Measurements from ENCODE around the gene STPG3. TPM values are rescaled to one million over a fixed set of nuclear protein-coding genes. Genes with fewer than 3 reads are reported as not detected.

Gene STPG3
- polyA plus RNA-seq, 2 of the 4 experiments (the other 2 are of a cell fraction): not detected

GRCh38 chr9:137254624-137255447 is 3.8 kb downstream of the STPG3 start, which contains the start of gene NELFB:
NELFB (plus strand) TSS chr9:137255327.
- H3K4me1 ChIP-seq: peaks cover 20% of the 10 kb centered on the region
- H3K27ac ChIP-seq: peak within 1 kb of the TSS; percentile 90 to 98
- CTCF ChIA-PET: interaction anchor here (0.8 to 17.1 kb wide), 9 partner anchors 12 to 226 kb away, joined by 3 to 236 read pairs (median 4); partner anchors contain the start of genes NRARP, RNF224 and TUBB4B
- H3K4me3 ChIP-seq: peak within 1 kb of the TSS; percentile 93
- TF ChIP-seq MYC (IDR thresholded peaks at IDR 0.05; ENCODE audit: borderline replicate concordance, low read length): 0 out of 2 replicates have a peak, but pooled peaks have one; percentile 46
- no peak for TF ChIP-seq REST (IDR thresholded peaks at IDR 0.05)
- no peak for TF ChIP-seq MAFK (IDR thresholded peaks at IDR 0.05; ENCODE audit: partially characterized antibody)
- no peak for TF ChIP-seq FOSB (CRISPR knock-in tag; IDR thresholded peaks at IDR 0.05)
- TF ChIP-seq FOSL2 (IDR thresholded peaks at IDR 0.05): no peak
- TF ChIP-seq FOSL2 (CRISPR knock-in tag; IDR thresholded peaks at IDR 0.05): peak; percentile 19; the same call in 1 of the 2 replicates
- TF ChIP-seq KDM5A (IDR thresholded peaks at IDR 0.05): no peak
- TF ChIP-seq RFX5 (IDR thresholded peaks at IDR 0.05): 0 out of 2 replicates have a peak, but pooled peaks have one; percentile 23
- TF ChIP-seq E2F6 (IDR thresholded peaks at IDR 0.05; ENCODE audit: borderline replicate concordance, low read depth): peak; percentile 76
- no peak for TF ChIP-seq ZFP36 (IDR thresholded peaks at IDR 0.05; ENCODE audit: borderline replicate concordance, partially characterized antibody)
- TF ChIP-seq ESRRA (IDR thresholded peaks at IDR 0.05; ENCODE audit: borderline replicate concordance, low read length): no peak
- no peak for TF ChIP-seq HOXB13 (CRISPR knock-in tag; IDR thresholded peaks at IDR 0.05; ENCODE audit: low read depth)
- peak; percentile 47; the same call in 1 of the 2 replicates for TF ChIP-seq PBX3 (IDR thresholded peaks at IDR 0.05)
- no peak for TF ChIP-seq RARB (CRISPR knock-in tag; IDR thresholded peaks at IDR 0.05)
- TF ChIP-seq EP300 (IDR thresholded peaks at IDR 0.05): 0 out of 5 replicates have a peak, but pooled peaks of 1 of the 2 experiments have one; percentile 36
- 0 out of 2 replicates have a peak, but pooled peaks have one; percentile 34 for TF ChIP-seq PHF8 (IDR thresholded peaks at IDR 0.05; ENCODE audit: borderline replicate concordance, low read depth)
- TF ChIP-seq BHLHE40 (IDR thresholded peaks at IDR 0.05; ENCODE audit: low read depth, low read length): no peak
- peak; percentile 28; the same call in 1 of the 2 replicates for TF ChIP-seq HOXB5 (CRISPR knock-in tag; IDR thresholded peaks at IDR 0.05)
- peak; percentile 85 to 96 for TF ChIP-seq JUN (IDR thresholded peaks at IDR 0.05)
- peak; percentile 75; the same call in 1 of the 2 replicates for TF ChIP-seq MAX (IDR thresholded peaks at IDR 0.05)
- no peak for TF ChIP-seq HMGXB4 (CRISPR knock-in tag; IDR thresholded peaks at IDR 0.05; ENCODE audit: borderline replicate concordance)
- TF ChIP-seq POLR2A (IDR thresholded peaks at IDR 0.05; ENCODE audit: low read length): peak; percentile 90
- TF ChIP-seq JUNB (IDR thresholded peaks at IDR 0.05): no peak
- peak; percentile 75; the same call in 2 of the 3 replicates for TF ChIP-seq BCL3 (IDR thresholded peaks at IDR 0.05)
- FAIRE-seq (no peak), ATAC-seq (peak; percentile 71 to 83), DNase-seq (ENCODE audit: low read depth in 1 of 2, low spot score in 1 of 2) (peak; percentile 83 to 98)
- H3K9me3 ChIP-seq: no peaks in the 10 kb centered on the region
- H3K4me2 ChIP-seq: peak within 1 kb of the TSS; percentile 100
- POLR2A ChIA-PET: interaction anchor here (0.7 to 4.7 kb wide), 4 partner anchors 10 to 104 kb away, joined by 3 to 97 read pairs (median 4); partner anchors contain the start of genes TPRN and TUBB4B
- 3% methylated on average over 31 of the region's 105 CpGs for WGBS (ENCODE audit: missing lambda C conversion rate)
